ENCODE measurements around the gene PACRG. TPM values are rescaled to one million over a fixed set of nuclear protein-coding genes. Genes with fewer than 3 reads are reported as not detected.

Gene PACRG
- total and polyA plus RNA-seq, 2 of the 8 experiments (the other 6 are each of a cell fraction or from before 2014, with no cell fraction given) = 0.44 to 0.54 TPM

DNA sequence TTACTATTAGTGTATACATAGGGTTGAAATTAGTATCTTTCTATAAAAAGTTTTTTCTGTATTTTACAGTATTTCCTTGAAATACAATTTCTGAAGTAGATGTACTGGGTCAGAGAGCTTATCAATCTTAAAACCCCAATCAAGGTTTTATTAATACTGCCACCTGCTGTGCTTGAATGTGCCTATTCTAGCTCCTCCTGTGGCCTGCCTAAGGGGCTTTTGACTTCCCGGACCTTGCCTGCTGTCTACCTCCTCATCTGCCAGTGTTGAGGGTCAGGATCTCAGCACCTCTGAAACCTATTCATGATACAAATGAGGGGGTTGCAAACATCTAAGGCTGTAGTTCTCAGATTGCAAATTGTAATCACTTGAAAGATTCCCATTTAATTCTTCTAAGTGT, 9.2 kb downstream of the PACRG start:
- FAIRE-seq = no peak
- no peak overlapping the region for H2AFZ ChIP-seq (ENCODE audit: low read length)
- H2BK120ac ChIP-seq (replicated peaks; ENCODE audit: low read depth, low read length) = no peak overlapping the region
- H4K5ac ChIP-seq (ENCODE audit: insufficient read length, low read depth, low read length) = no peak overlapping the region
- 77% methylated on average over 1 of the region's 1 CpG; no CpG with 5 or more reads in 1 of the 2 experiments for WGBS, 2 experiments (ENCODE audit: extremely low coverage in 1 of 2, insufficient coverage in 1 of 2, insufficient read length in 1 of 2, insufficient replicate concordance in 2 of 2, low coverage in 1 of 2, low lambda C conversion rate in 2 of 2, missing lambda C conversion rate in 1 of 2)
- no peak overlapping the region for H3K18ac ChIP-seq (ENCODE audit: extremely low read depth, low read length)
- DNase-seq (ENCODE audit: low read depth in 1 of 2, low spot score in 2 of 2) = no peak
- no peak overlapping the region for H2BK15ac ChIP-seq (ENCODE audit: low read length)
- H3K9ac ChIP-seq (replicated peaks in 1 of 4; ENCODE audit: extremely low read depth in 1 of 4, low read depth in 3 of 4, low read length in 3 of 4) = no peak overlapping the region
- no peaks in the 10 kb centered on the region for H3K23me2 ChIP-seq (ENCODE audit: low read depth, low read length)
- no peak overlapping the region for H3K14ac ChIP-seq (ENCODE audit: insufficient read length)
- no peaks in the 10 kb centered on the region for H3K4me1 ChIP-seq (replicated peaks in 1 of 4; ENCODE audit: control insufficient read depth in 3 of 4, insufficient read depth in 4 of 4, low read length in 3 of 4)
- H3K36me3 ChIP-seq (ENCODE audit: control insufficient read depth in 2 of 4, insufficient read depth in 4 of 4, low read length in 3 of 4) = no peaks in the 10 kb centered on the region
- POLR2A ChIA-PET (ENCODE audit: partially characterized antibody) = no interaction called here
- H2BK12ac ChIP-seq (ENCODE audit: low read depth, low read length) = no peak overlapping the region
- no peak overlapping the region for H2BK5ac ChIP-seq (ENCODE audit: low read depth, low read length)
- no peaks in the 10 kb centered on the region for H3K79me1 ChIP-seq (ENCODE audit: low read depth, low read length)
- H3K79me2 ChIP-seq (ENCODE audit: control insufficient read depth in 1 of 2, insufficient read depth in 2 of 2, low read length in 2 of 2) = no peaks in the 10 kb centered on the region
- H3K27me3 ChIP-seq (replicated peaks in 1 of 4; ENCODE audit: control insufficient read depth in 3 of 4, extremely low read depth in 1 of 4, insufficient read depth in 3 of 4, low read length in 3 of 4) = no peaks in the 10 kb centered on the region
- CTCF ChIA-PET (ENCODE audit: partially characterized antibody) = interaction anchor here (0.9 to 1.5 kb wide), 2 partner anchors 8 to 10 kb away, joined by 4 read pairs; no protein-coding TSS in a partner anchor
- no peak overlapping the region for H3K23ac ChIP-seq (ENCODE audit: insufficient read length)
- TF ChIP-seq CREB1 (IDR thresholded peaks at IDR 0.05) (no peak), YY1 (IDR thresholded peaks at IDR 0.05; ENCODE audit: low read depth, low read length) (no peak), SUZ12 (IDR thresholded peaks at IDR 0.05; ENCODE audit: low read length) (no peak), JUN (IDR thresholded peaks at IDR 0.05; ENCODE audit: low read depth, low read length) (no peak), CBX5 (IDR thresholded peaks at IDR 0.05; ENCODE audit: low read depth, low read length) (no peak), POLR2A (IDR thresholded peaks at IDR 0.05; ENCODE audit: control extremely low read depth in 1 of 2, low read depth in 2 of 2, low read length in 2 of 2) (no peak), RFX5 (IDR thresholded peaks at IDR 0.05; ENCODE audit: borderline replicate concordance, low read depth, low read length) (no peak), RBBP5 (IDR thresholded peaks at IDR 0.05; ENCODE audit: borderline replicate concordance, low read depth, low read length) (no peak), SIRT6 (IDR thresholded peaks at IDR 0.05; ENCODE audit: low read length) (no peak), BCL11A (IDR thresholded peaks at IDR 0.05; ENCODE audit: low read depth in 2 of 2, low read length in 2 of 2) (no peak), SIX5 (IDR thresholded peaks at IDR 0.05; ENCODE audit: low read depth, low read length) (no peak)
- H3K4ac ChIP-seq (replicated peaks; ENCODE audit: insufficient read length, low read depth, low read length) = no peak overlapping the region
- H3K4me2 ChIP-seq (ENCODE audit: insufficient read depth in 1 of 2, low read depth in 2 of 2, low read length in 2 of 2) = no peak overlapping the region
- H3K56ac ChIP-seq (replicated peaks; ENCODE audit: insufficient read length, low read depth, low read length) = no peak overlapping the region
- no peaks in the 10 kb centered on the region for H3K9me3 ChIP-seq (ENCODE audit: insufficient read depth in 2 of 2, low read depth in 1 of 2, low read length in 1 of 2)
- H3K27ac ChIP-seq (ENCODE audit: low read depth, low read length) = no peak overlapping the region
- no peak overlapping the region for H4K91ac ChIP-seq (replicated peaks; ENCODE audit: insufficient read length, low read length)
- H2BK20ac ChIP-seq (ENCODE audit: low read length) = no peak overlapping the region
- H3K4me3 ChIP-seq (ENCODE audit: extremely low read depth in 1 of 4, insufficient read depth in 2 of 4, low read depth in 3 of 4, low read length in 4 of 4) = no peak overlapping the region
- no peaks in the 10 kb centered on the region for H4K20me1 ChIP-seq (replicated peaks in 1 of 2; ENCODE audit: control insufficient read depth in 1 of 2, insufficient read depth in 2 of 2, low read length in 2 of 2)
- no peak overlapping the region for H4K8ac ChIP-seq (ENCODE audit: extremely low read depth, insufficient read depth, low read length)
- no peak overlapping the region for H2AK5ac ChIP-seq (ENCODE audit: low read depth, low read length)
